SH-SY5Y (cell line): ENCODE measurements around the gene BAIAP2.

ENCODE experiments used
- GATA2 ChIP-seq: IDR thresholded peaks from 2 replicates; pipeline ENCODE4 v1.6.1; 2011; ENCODE audit warnings: mild to moderate bottlenecking, low read depth, low read length
- GATA3 ChIP-seq: IDR thresholded peaks from 2 replicates; pipeline ENCODE4 v1.6.1; 2011; ENCODE audit warnings: low read depth, mild to moderate bottlenecking, low read length, moderate library complexity

The BAIAP2 gene

DNA sequence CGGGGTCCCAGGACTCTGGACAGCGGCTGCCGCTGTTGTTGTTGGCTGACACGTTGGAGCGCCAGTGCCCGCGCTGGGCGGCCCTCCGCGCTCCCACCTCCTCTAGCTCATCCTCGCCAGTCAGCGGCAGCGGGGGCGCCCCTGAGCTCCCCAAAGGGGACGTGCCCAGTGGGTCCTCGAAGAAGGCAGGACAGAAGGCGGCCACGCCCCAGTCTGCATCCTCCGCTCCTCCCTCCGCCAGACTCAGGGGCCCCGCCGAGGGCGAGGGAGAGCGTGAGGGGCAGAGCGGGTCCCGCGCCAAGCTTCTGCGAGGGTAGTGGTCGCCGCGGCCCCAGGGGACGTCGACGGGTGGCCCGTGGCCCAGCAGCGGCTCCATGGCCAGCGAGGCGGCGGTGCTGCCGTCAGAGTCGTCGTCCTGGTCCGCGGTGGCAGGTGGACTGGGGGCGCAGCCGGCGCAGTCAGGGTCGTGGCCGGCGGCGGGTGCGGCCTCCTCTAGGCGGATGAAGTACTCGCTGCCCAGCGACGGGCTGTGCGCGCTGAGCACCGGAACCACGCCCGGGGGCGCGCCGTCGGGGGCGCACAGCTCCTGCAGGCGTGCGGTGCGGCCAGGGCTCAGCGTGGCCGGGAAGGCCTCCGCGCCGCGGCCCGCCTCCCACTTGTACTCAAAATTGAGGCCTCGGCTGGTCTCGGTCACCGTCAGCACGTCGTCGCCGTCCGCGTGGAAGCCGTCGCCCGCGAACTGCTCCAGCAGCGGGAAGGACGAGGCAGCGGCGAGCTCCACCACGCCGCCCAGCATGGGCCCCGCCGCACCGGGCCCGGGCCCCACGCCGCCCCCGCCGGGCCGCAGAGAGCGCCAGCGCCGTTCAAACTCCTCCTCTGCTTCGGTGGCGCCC is 87.1 kb downstream of the BAIAP2 start:
- no peak for TF ChIP-seq GATA3
- TF ChIP-seq GATA2 = no peak

GRCh38 chr17:81123052-81124048 is 88.4 kb downstream of the BAIAP2 start:
- TF ChIP-seq GATA3 = no peak
- no peak for TF ChIP-seq GATA2

- no peak for TF ChIP-seq GATA2
- no peak for TF ChIP-seq GATA3
Measured at GRCh38 chr17:81124377-81124776, 89.4 kb downstream of the BAIAP2 start.

DNA sequence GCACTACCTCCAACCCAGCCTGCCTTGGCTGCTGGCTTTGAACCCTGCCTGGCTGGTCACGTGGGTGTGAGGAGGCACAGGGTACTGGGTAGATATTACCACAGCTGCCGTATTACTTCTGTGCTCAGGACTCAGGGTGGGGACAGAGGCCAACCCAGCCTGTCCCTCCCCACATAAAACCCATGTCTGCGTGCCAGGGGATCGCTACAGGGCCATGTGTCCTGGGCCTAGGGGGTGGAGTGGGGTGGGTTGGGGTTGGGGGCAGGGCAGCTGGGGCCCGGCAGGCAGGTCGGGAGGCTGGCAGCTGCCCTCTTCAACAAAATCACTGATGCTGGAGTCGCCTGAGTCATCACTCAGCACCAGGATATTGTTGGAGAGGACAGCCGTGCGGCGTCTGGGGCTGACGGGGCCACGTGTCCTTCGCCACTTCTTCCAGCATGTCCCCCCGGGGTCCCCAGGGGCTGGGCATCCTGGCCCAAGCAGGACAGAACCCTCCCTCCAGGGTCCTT is 90.7 kb downstream of the BAIAP2 start:
- no peak for TF ChIP-seq GATA2
- TF ChIP-seq GATA3 = no peak

DNA sequence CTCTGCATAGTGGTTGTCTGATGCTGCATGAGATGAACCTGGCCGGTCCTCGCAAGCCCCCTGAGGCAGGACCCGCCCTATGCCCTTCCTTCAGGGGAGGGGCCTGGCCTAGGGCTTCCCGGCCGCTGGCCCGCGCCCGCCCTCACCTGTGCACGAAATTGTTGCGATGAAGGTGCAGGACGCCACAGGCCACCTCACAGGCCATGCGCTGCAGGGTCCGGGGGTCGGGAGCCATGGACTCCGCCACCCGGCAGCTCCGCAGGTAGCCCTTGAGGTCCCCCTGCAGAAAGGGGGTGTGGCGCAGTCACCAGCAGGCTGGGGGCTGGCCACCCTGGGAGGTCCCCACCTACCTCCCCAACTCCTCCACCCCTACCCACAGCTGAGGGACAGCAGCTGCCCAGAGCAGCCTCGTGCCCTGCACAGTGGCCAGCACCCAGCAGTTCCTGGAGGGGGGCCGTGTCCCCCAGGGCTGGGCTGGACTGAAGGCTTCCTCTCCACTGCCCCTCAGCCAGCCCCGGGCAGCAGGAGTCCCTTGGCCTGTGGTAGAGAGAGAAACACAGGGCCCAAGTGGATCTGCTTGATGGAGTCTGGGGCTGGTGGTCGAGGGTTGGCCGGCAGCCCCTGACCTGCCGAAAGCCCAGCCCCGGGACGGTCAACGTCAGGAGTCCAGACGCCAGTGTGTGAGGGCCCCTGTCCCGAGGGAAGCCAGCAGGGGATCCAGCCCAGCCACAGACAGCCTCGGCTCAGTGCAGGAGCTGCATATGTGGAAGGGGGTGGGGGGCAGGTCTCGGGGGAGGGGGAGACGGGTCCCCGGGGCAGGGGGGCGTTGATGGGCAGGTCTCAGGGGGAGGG is 91.6 kb downstream of the BAIAP2 start:
- no peak for TF ChIP-seq GATA2
- TF ChIP-seq GATA3 = no peak

GRCh38 chr17:81127133-81127455 is 92.1 kb downstream of the BAIAP2 start:
- no peak for TF ChIP-seq GATA3
- TF ChIP-seq GATA2 = no peak

DNA sequence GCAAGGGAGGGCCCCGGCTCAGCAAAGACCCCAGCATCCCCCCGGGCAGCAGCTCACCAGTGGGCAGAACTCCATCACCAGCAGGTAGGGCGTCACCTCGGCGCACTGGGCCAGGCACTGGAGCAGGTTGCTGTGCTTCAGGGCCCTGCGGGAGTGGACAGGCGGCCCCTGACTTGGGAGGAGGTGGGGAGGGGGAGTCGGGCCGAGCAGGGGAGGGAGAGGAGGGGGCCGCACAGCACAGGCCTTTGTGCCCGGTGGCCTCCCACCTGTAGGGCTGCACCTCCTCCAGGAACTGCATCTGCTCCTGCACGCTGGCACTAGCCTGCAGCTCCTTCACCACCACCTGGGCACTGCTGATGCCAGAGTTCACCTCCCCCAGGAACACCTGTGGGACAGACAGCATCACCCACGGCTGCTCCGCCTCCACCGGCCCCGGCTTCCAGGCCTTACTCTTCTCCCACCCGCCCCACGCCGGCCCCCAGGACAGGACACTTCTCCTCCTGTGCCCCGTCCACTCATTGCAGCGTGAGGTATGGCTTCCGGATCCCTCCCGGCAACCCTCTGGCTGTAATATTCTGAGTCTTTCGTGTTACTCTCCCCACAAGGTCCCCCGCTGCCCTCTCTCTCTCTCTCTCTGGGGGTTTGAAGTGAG is 92.7 kb downstream of the BAIAP2 start:
- no peak for TF ChIP-seq GATA2
- no peak for TF ChIP-seq GATA3

- no peak for TF ChIP-seq GATA2
- TF ChIP-seq GATA3 = no peak
Measured at GRCh38 chr17:81128338-81128737, 93.4 kb downstream of the BAIAP2 start.

DNA sequence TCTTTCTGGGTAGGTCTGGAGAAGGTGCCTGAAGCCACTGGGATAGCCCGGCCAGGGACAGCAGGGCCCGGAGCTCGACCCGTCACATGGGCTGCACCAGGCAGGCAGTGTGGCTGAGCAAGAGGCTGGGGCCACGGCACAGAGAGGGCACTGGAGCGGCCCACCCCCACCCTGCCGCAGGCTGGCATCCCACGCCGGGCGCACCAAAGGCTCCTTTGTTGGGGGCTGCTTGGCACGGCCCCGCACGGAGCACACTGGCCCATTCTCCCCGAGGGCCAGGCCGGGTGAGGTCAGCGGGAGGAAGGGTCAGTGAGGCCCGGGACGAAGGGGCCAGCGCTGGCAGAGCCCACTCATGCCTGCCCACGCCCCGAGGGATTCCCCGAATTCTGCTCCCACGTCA is 93.8 kb downstream of the BAIAP2 start:
- TF ChIP-seq GATA3 = no peak
- TF ChIP-seq GATA2 = no peak

DNA sequence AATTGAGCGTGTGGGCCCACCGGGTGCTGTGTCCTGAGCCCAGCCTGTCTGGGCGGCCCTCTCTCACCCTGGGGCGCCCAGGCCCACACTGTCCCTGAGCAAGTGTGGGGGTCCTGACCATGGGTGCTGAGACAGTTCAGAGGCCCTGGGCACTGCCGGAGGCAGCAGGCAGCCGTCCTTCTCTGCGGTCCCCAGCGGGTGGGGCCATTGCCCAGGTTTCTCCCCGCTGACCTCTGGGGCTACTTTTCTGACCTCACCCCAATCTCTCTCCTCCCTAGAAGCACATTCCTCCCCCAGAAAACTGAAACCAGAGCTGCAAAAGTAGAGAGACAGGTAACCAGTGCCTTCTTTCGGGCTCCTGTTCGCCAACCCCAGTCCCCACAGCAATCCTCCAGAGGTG is 94.3 kb downstream of the BAIAP2 start:
- TF ChIP-seq GATA2 (no peak), GATA3 (no peak)

- TF ChIP-seq GATA2 = no peak
Measured at GRCh38 chr17:81129711-81130367, 94.9 kb downstream of the BAIAP2 start.
